Small intestine (tissue), 7 donors: ENCODE data around the gene APBA1. TPM values are rescaled to one million over a fixed set of nuclear protein-coding genes. Genes with fewer than 3 reads are reported as not detected.

Experiments
- DNase-seq, 2 donors: peaks; one replicate each; pipeline versions ENCODE4 v3.0.0 to v3.0.0-alpha.2; 2013
- FAIRE-seq: peaks from 2 replicates; lab custom pipeline; 2012; peaks lifted over from hg19 to GRCh38; lab: Jason Lieb, UNC
- H3K27ac ChIP-seq, 3 donors: one replicate each; pipeline ENCODE4 v1.5.1; 2013; ENCODE audit warnings: low read length in 2 of 3, mild to moderate bottlenecking in 2 of 3, control low read depth in 1 of 3, inconsistent platforms in 1 of 3, low read depth in 1 of 3, moderate library complexity in 1 of 3
- H3K27me3 ChIP-seq, 3 donors: one replicate each; pipeline ENCODE4 v1.6.1; 2013; ENCODE audit warnings: low read length in 3 of 3, inconsistent platforms in 1 of 3; ENCODE audit not compliant: control insufficient read depth in 3 of 3, insufficient read depth in 3 of 3
- H3K36me3 ChIP-seq, 3 donors: one replicate each; pipeline ENCODE4 v1.6.1; 2013; ENCODE audit warnings: low read length in 3 of 3, inconsistent platforms in 1 of 3, low read depth in 1 of 3, mild to moderate bottlenecking in 1 of 3, moderate library complexity in 1 of 3; ENCODE audit not compliant: control insufficient read depth in 3 of 3, insufficient read depth in 2 of 3
- H3K4me1 ChIP-seq, 3 donors: one replicate each; pipeline ENCODE4 v1.6.1; 2013; ENCODE audit warnings: low read length in 2 of 3, inconsistent platforms in 1 of 3, low read depth in 1 of 3, mild to moderate bottlenecking in 1 of 3, moderate library complexity in 1 of 3; ENCODE audit not compliant: control insufficient read depth in 3 of 3, insufficient read depth in 2 of 3
- H3K4me3 ChIP-seq, 3 donors: one replicate each; pipeline ENCODE4 v1.5.1; 2013; ENCODE audit warnings: low read length in 3 of 3, control low read depth in 1 of 3, inconsistent platforms in 1 of 3, low read depth in 1 of 3, mild to moderate bottlenecking in 1 of 3, moderate library complexity in 1 of 3
- H3K9me3 ChIP-seq, 2 donors: one replicate each; pipeline ENCODE4 v1.6.1; 2013; ENCODE audit warnings: low read depth in 1 of 2, low read length in 1 of 2; ENCODE audit not compliant: control insufficient read depth in 2 of 2, insufficient read depth in 1 of 2
- WGBS, 3 donors: extraction: QIAGEN DNeasy Blood & Tissue Kit; methylation state at CpG; one replicate each; pipeline ENCODE4 v1.1.7; 2013; 5-methylcytosine and 5-hydroxymethylcytosine counted together
- polyA plus RNA-seq, 4 donors: library from polyadenylated mRNA; stranded (reverse) in 3 of 4; unstranded in 1 of 4; fragments of 200-250 nt in 3 of 4; fragments of 120-200 nt in 1 of 4; gene quantifications; one replicate each; pipeline versions ENCODE4 v1.2.1 to v1.2.3, GENCODE V29; 2013
- donor health status: healthy with polysubstance abuse.
- donor health status: control.
- donor health status: control.
- donor health status: Bipolar disorder and iron deficiency.
- donor health status: healthy.

APBA1 gene
- polyA plus RNA-seq, 4 donors: 0.27 to 6.7 (median 3.7) TPM; not detected in 1

DNA sequence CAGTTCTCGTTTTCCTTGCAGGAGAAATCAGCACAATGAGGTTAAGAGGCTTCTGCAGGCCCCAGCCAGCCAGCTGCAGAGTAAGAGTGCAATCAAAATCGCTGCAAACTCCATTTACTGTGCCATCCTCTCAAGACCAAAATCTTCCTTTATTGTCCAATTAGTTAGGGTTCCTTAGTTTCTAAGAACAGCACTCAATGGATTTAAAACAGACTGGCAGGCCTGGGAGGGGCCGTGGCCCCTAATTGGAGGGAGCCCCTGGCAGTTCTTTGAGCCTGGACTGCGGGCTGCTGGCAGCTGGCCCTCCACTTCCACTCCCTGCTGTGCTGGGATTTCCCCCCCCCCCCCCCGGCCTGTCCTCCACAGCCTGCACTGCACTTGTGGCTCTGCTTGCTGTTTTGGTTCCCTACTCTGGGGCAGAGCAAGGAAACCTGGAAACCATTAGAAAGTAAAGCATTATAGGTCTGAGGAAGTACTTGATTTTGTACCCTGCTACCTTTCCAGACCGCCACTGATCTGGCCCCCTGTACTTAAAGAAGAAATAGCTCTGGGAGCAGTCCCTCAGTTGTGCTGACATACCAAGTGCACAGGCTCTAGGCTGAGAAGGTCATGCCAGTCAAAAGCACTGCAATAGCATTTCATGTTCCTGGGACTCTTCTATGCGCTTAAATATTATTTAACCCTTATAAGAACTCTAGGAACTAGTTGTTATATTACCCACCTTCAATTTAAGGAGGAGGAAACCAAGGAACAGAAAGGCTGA, 129.0 kb downstream of the APBA1 start:
- Histone ChIP-seq H3K27ac (no peak overlapping the region), H3K4me1 (no peaks in the 10 kb centered on the region), H3K9me3 (no peaks in the 10 kb centered on the region), H3K27me3 (peaks cover 0 to 3% (median 0%) of the 10 kb centered on the region in 3 donors), H3K36me3 (no peaks in the 10 kb centered on the region), H3K4me3 (no peak overlapping the region)
- DNase-seq: no peak
- FAIRE-seq: no peak
- WGBS, 3 donors: 36 to 49% (median 41%) methylated on average over 7 of the region's 7 CpGs

DNA sequence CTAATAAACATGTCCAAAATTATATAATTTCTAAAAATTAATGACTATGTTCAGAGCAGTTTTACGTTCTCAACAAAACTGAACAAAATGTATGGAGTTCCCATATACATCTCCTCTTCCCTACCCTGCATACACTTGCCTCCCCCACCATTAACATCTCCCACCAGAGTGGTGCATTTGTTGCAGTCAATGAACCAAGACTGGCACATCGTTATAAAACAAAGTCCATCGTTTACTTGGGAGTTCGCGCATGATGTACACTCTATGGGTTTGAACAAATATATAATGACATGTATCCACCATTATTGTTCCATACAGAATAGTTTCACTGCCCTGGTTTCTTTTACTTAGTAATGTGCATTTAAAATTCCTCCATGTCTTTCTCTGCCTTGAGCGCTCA, 130.1 kb downstream of the APBA1 start:
- FAIRE-seq (no peak), DNase-seq (no peak)
- WGBS, 3 donors: 87 to 93% (median 88%) methylated on average over 6 of the region's 6 CpGs

DNA sequence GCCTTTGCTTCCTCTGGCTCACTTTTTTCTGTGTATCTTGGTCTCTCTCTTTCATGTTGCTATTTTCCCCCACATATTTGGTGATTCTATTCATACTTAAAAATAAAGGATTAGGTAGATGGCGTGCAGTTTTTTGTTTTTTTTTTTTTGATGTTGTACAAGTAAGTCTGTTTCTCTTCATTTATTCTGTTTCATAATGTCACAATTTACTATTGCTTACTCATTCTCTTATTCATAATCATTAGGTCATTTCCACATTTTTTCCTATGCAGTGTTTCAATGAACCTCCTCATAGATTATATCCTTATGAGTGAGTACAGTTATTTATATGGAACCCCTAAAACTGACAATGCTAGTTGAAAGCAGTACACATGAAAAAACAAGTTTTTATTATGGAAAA, 136.3 kb downstream of the APBA1 start:
- FAIRE-seq (no peak), DNase-seq (no peak)
- H3K27me3 ChIP-seq: peaks cover 0 to 3% (median 0%) of the 10 kb centered on the region in 3 donors
- no peaks in the 10 kb centered on the region for H3K4me1 ChIP-seq
- H3K36me3 ChIP-seq: no peaks in the 10 kb centered on the region
- WGBS, 3 donors: 85 to 97% (median 94%) methylated on average over 1 of the region's 1 CpG
- H3K4me3 ChIP-seq: no peak overlapping the region
- no peaks in the 10 kb centered on the region for H3K9me3 ChIP-seq
- no peak overlapping the region for H3K27ac ChIP-seq

More for the DNA sequence above, 130.1 kb downstream of the APBA1 start:
- no peaks in the 10 kb centered on the region for H3K36me3 ChIP-seq
- no peaks in the 10 kb centered on the region for H3K9me3 ChIP-seq
- H3K4me1 ChIP-seq: no peaks in the 10 kb centered on the region
- H3K4me3 ChIP-seq: no peak overlapping the region
- H3K27me3 ChIP-seq: peaks cover 0 to 3% (median 0%) of the 10 kb centered on the region in 3 donors
- no peak overlapping the region for H3K27ac ChIP-seq

DNA sequence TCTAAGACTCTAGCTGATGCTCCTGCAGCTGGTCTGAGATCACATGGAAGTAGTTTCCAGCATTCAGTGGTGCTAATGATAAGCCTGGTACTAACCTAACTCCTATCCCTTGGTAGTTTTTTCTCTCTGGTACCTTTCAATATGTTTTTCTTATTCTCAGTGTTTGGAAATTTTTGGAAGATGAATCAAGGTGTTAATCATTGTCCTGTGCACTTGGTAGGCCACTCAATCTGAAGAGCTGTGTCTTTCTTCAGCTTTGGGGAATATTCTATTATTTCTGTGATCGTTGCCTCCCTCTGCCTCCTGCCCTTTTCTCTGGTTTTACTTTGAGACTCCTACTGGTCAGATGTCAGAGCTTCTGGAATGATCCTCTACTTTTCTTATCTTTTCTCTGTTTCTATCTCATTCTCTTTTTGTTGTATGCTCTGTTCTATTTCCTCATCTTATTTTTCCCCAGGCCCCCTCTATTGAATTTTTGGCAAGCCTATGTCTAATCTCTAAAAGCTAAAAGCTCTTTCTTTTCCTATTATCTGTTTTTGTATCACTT, 136.8 kb downstream of the APBA1 start:
- Histone ChIP-seq H3K36me3 (no peaks in the 10 kb centered on the region), H3K4me3 (no peak overlapping the region), H3K27me3 (peaks cover 0 to 3% (median 0%) of the 10 kb centered on the region in 3 donors), H3K27ac (no peak overlapping the region), H3K9me3 (no peaks in the 10 kb centered on the region), H3K4me1 (no peaks in the 10 kb centered on the region)
- 47 to 71% (median 60%) methylated on average over 1 of the region's 1 CpG for WGBS, 3 donors
- FAIRE-seq (no peak), DNase-seq (no peak)

DNA sequence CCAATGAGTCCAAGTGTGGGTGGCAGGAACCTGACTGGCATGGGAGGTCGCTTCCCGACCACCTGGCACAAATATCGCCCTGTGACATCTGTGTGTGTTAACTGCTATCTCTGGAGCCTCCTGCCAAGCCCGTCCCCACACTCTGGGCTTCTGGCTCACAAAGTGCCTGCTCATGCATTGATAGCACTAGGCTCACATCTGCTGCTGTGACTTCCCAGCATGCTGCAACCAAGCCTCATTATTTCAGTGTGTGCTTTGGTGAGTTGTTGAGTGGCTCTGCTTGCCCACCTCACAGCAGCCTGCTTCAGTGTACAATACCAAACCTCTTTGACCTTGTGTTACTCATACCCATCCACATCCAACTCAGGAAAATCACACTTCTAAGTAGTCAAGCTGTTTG, 139.8 kb downstream of the APBA1 start:
- no peak for FAIRE-seq
- no peaks in the 10 kb centered on the region for H3K4me1 ChIP-seq
- H3K4me3 ChIP-seq: no peak overlapping the region
- H3K9me3 ChIP-seq: no peaks in the 10 kb centered on the region
- 42 to 61% (median 52%) methylated on average over 4 of the region's 4 CpGs for WGBS, 3 donors
- no peaks in the 10 kb centered on the region for H3K27me3 ChIP-seq
- no peak overlapping the region for H3K27ac ChIP-seq
- no peaks in the 10 kb centered on the region for H3K36me3 ChIP-seq
- DNase-seq: no peak

DNA sequence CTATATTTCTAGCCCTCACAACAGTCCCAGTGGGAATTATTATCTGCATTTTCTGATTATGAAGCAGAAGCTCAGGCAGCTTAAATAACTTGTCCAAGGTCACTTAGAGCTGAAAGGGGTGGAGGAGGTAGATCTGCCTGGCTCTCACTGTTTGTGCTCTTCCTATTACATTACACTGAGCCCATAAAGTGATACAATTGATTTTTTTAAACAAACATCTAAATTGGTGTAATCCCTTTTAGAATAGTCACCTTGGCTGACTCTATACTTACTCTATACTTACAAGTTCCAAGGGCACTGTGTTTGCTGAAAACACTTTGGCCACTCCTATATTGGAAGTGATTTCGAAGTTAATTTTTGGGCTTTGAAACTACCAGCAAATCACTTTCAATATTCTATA, 144.7 kb downstream of the APBA1 start:
- no peaks in the 10 kb centered on the region for H3K4me1 ChIP-seq
- FAIRE-seq (no peak), DNase-seq (no peak)
- H3K27ac ChIP-seq: no peak overlapping the region
- WGBS, 3 donors: 34 to 83% (median 72%) methylated on average over 1 of the region's 1 CpG
- H3K36me3 ChIP-seq: no peaks in the 10 kb centered on the region
- H3K27me3 ChIP-seq: no peaks in the 10 kb centered on the region
- H3K9me3 ChIP-seq: peaks cover 0 to 5% of the 10 kb centered on the region in 2 donors
- H3K4me3 ChIP-seq: no peak overlapping the region

DNA sequence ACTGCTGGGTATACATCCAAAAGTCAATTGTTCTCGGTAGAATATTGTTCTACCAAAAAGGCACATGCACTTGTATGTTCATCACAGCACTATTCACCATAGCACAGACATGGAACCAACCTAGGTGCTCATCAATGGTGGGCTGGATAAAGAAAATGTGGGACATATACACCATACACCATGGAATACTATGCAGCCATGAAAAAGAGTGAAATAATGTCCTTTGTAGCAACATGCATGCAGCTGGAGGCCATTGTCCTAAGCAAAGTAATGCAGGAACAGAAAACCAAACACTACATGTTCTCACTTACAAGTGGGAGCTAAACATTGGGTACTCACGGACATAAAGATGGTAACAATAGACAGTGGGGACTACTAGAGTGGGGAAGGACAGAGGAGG, 145.5 kb downstream of the APBA1 start:
- no peaks in the 10 kb centered on the region for H3K36me3 ChIP-seq
- no peaks in the 10 kb centered on the region for H3K4me1 ChIP-seq
- DNase-seq: no peak
- WGBS, 3 donors: 95 to 98% (median 98%) methylated on average over 2 of the region's 2 CpGs
- FAIRE-seq: no peak
- H3K9me3 ChIP-seq: peaks cover 0 to 5% of the 10 kb centered on the region in 2 donors
- H3K4me3 ChIP-seq: no peak overlapping the region
- no peaks in the 10 kb centered on the region for H3K27me3 ChIP-seq
- no peak overlapping the region for H3K27ac ChIP-seq

DNA sequence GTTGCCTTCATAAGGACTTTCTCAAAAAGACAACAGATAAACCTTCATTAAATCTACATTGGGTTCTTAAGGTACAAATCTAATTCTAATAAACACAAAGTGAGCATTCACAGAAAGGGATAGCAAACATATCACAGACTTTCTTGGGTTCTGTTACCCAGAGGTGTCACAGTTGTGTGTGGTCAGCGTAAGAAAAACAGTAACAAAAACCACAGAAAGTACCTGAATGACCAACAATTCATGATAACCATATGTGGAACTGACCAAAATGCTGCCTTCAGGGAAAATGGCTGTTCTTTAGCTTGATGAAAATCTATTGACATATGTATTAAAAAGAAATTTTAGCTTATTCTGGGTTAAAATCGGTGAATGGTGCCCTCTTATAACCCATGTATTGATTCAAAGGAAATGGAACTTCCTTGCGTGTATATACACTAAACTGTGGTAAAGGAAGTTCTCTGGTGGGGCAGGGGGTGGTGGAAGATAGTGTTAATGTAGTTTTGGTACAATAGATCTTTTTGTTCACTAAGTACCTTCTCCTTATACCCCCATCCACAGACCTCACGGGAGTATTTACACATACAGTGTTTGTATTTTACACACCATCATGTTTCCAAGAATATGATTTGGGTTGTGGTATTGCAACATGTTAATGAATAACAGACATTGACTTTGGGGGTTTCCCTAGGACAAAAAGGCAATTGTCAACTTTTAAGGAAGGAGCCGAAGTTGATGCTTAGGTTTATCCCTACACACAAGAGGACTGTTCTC, 152.5 kb downstream of the APBA1 start:
- DNase-seq: no peak
- Histone ChIP-seq H3K9me3 (peaks cover 0 to 2% of the 10 kb centered on the region in 2 donors), H3K27ac (no peak overlapping the region), H3K36me3 (peaks cover 0 to 3% (median 0%) of the 10 kb centered on the region in 3 donors), H3K4me3 (no peak overlapping the region), H3K4me1 (no peaks in the 10 kb centered on the region), H3K27me3 (no peaks in the 10 kb centered on the region)
- WGBS, 3 donors: 42 to 57% (median 46%) methylated on average over 5 of the region's 5 CpGs
- FAIRE-seq: no peak
